B cell (primary cell): ENCODE data around the gene MR1.

ENCODE experiments used
- CTCF ChIP-seq: fragments of 200-600 bp; IDR thresholded peaks from one replicate; pipeline ENCODE4 v1.8.0; 2022; ENCODE audit warnings: antibody characterized with exemption, mild to moderate bottlenecking
- EZH2 ChIP-seq: IDR thresholded peaks from 2 replicates; pipeline ENCODE4 v1.6.1; 2012; ENCODE audit warnings: borderline replicate concordance, low read depth, mild to moderate bottlenecking, moderate library complexity, low read length; ENCODE audit not compliant: insufficient read depth, poor library complexity, severe bottlenecking

DNA sequence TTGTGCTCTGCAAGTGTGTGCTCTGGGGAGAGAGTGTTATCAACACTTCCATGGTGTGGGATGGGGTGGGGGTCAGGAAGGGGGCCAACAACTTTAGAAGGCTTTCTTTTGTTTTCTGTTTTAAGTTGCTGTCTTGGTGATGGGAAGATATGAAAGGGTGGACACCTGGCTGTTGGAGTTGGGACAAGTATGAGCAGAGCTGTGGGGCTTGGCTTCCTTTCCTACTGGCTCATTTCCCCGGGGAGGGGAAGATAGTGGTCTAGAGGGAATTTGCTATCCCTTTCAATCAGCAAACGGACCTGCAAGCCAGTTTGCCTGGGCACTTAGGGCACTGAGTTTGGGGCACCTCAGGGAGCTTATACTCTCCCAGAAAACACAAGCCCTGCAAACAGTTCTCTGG, 73.9 kb downstream of the MR1 start:
- TF ChIP-seq CTCF (no peak), EZH2 (no peak)
